Heart left ventricle (tissue), 13 donors: Measurements from ENCODE around the gene RAB19.

Experiments used
- POLR2A ChIP-seq, 2 donors: fragments of 450-650 bp; IDR thresholded peaks; one replicate each; pipeline ENCODE4 v1.6.1; 2017; ENCODE audit warnings: antibody characterized with exemption in 2 of 2, mild to moderate bottlenecking in 2 of 2, moderate library complexity in 2 of 2
- TF ChIP-seq, protein P1 (sequence below), 12 donors: fragments of 200-600 bp; sonication (generic) in 4 of 12; IDR thresholded peaks; one replicate each; pipeline versions ENCODE4 v1.5.0 to v1.8.0; 2018 to 2022; ENCODE audit warnings: antibody characterized with exemption in 12 of 12, mild to moderate bottlenecking in 5 of 12
- donor health status: ischemic (EF 13 %, LVEDD 7.1; RV severe dilation, severe dysfunction).
- donor health status: DM: no; HTN: yes; CAD: no.
- donor health status: DM: no; HTN: no; CAD: no.
- donor health status: ischemic (EF 25% LVEDD 6.9; RV normal size, moderate dysfunction).
- donor health status: ischemic (EF 25% LVEDD 5.7; RV mildly dilated, moderate dysfunction).
- donor health status: ischemic (EF 35%, LVEDD 5.7; RV mildly dilated, moderate dysfunction).
- donor health status: nonischemic (EF 11% LVEDD 7.7; RV severe dilation, severe dysfunction).
- donor health status: DM: yes; HTN: yes; CAD: no.
- donor health status: PGD.
- donor health status: ischemic (EF 29% LVEDD 5.4; RV normal size, mild dysfunction).
- donor health status: nonischemic (EF 23%, LVEDD 6.1; RV moderate dilation, normal function).

- TF ChIP-seq POLR2A (IDR thresholded peaks at IDR 0.05): no peak
- TF ChIP-seq, protein P1, sequence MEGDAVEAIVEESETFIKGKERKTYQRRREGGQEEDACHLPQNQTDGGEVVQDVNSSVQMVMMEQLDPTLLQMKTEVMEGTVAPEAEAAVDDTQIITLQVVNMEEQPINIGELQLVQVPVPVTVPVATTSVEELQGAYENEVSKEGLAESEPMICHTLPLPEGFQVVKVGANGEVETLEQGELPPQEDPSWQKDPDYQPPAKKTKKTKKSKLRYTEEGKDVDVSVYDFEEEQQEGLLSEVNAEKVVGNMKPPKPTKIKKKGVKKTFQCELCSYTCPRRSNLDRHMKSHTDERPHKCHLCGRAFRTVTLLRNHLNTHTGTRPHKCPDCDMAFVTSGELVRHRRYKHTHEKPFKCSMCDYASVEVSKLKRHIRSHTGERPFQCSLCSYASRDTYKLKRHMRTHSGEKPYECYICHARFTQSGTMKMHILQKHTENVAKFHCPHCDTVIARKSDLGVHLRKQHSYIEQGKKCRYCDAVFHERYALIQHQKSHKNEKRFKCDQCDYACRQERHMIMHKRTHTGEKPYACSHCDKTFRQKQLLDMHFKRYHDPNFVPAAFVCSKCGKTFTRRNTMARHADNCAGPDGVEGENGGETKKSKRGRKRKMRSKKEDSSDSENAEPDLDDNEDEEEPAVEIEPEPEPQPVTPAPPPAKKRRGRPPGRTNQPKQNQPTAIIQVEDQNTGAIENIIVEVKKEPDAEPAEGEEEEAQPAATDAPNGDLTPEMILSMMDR (IDR thresholded peaks at IDR 0.05): no peak
Observed at GRCh38 chr7:140360697-140361229, 43.1 kb upstream of the RAB19 start.
